NCI-H1930 (cell line): ENCODE measurements around the gene ATP2B1.

Source experiments
- DNase-seq, 2 experiments: peaks; one replicate each; lab custom pipeline; 2025; lab: John Stamatoyannopoulos, UW

ATP2B1 gene

DNA sequence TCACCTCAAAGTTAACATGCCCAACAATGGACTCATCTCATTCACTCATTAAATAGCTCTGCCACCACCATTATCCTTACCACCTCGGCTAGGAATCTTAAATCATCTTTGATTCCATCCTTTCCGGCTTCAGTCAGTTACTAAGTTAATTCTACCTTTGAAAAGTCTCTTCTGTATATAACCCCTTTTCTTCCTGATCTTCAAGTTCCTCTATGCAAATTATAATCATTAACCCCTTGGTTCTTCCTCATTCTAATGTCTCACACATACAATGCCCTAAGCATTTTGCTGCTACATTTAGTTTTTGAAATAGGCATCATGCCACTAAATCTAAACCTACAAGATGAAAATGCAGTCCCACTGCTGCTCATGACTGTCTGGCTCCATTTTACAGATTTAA is 51.6 kb downstream of the ATP2B1 start:
- no peak for DNase-seq

DNA sequence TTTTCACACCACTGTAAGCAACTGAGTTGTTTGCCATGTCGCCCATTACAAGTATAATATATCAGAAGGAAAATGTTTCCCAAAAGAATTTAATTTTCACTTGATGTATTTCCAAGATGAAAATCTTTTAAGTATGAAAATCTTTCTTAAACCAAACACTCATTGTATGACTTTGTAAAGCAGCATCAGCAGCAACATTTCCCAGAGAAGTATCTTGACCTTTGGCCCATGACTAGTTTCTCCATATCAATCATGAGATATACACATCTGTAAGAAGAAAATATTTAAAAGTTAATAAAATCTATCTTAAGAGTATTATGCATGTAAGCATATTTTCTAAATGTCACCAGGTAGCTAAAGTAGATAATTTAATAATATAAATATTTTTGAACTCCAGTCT is 52.8 kb downstream of the ATP2B1 start:
- no peak for DNase-seq

DNA sequence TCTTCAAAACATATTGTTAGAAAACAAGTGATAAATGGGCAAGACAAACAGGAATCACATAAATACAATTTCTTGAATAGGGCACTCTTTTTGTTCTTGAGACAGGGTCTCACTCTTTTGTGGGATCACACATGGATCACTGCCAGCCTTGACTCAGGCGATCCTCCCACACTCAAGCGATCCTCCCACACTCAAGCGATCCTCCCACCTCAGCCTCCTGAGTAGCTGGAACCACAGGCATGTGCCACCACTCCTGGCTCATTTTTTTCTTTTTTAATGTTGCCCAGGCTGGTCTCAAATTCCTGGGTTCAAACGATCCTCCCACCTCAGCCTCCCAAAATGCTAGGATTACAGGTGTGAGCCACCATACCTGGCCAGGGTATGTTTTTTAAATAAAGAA is 57.4 kb downstream of the ATP2B1 start:
- no peak for DNase-seq

DNA sequence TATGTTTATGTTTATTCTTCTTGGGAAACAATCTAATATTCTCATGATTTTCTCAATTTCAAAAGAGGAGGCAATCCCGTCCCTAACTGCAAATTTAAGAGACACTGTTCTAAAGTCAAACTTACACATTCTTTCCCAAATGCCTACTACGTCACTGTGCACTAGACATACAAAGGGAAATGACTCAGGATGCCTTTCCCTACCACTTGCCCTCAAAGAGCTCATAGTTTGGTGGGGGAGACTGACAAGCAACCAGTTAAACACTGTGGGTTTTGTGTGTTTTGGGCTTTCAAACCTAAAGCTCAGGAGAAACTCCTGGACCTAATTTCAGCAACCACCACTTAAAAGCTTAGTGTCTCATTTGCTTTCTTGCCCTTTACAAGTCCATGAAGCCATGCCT is 58.4 kb downstream of the ATP2B1 start:
- DNase-seq = no peak

DNA sequence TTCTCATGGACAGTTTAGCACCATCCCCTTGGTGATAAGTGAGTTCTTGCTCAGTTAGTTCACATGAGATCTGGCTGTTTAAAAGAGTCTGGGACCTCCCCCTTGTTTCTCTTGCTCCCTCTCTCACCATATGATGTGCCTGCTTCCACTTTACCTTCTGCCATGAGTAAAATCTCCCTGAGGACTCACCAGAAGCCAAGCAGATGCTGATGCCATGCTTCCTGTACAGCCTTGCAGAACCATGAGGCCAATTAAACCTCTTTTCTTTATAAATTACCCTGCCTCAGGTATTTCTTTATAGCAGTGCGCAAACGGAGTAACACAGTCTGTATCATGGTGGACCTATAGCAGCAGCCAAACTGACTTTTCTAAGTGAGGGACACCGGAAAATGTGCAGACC is 58.8 kb downstream of the ATP2B1 start:
- DNase-seq = no peak

DNA sequence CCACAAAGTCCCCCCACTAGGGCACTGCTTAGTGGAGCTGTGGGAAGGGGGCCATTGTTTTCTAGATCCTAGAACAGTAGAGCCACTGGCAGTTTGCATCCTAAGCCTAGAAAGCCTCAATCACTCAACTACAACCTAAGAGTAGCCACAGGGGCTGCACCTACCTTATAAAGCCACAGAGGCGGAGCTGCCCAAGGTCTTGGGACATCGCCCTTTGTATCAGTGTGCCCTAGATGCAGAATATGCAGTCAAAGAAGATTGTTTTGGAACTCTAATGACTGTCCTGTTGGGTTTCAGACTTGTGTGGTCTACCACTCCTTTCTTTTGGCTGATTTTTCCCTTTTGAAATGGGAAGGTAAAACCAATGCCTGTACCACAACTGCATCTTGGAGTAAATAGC is 59.5 kb downstream of the ATP2B1 start:
- no peak for DNase-seq

DNA sequence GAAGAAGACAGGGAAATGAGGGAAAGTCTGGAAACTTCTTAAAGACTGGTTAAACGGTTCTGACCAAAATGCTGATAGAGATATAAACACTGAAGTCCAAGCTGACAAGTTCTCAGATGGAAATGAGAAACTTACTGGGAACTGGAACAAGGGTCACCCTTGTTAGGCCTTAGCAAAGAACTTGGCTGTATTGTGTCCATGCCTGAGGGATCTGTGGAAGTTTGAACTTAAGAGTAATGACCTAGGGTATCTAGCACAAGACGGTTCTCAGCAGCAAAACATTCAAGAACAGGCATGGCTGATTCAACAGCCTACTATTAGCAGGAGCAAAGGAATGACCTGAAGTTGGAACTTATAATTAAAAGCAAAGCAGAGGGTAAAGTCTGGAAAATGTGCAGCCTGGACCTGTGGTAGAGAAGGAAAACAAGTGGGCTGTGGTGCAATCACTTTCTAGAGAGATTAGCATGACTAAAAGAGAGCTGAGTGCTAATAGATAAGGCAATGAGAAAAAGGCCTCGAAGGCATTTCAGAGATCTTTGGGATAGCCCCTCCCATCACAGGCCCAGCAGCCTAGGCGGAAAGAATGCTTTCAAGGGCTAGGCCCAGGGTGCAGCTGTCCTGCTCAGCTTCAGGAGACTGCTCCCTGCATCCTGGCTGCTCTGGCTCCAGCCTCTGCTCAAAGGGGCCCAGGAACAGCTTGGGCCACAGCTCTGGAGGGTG is 60.3 kb downstream of the ATP2B1 start:
- DNase-seq = no peak

DNA sequence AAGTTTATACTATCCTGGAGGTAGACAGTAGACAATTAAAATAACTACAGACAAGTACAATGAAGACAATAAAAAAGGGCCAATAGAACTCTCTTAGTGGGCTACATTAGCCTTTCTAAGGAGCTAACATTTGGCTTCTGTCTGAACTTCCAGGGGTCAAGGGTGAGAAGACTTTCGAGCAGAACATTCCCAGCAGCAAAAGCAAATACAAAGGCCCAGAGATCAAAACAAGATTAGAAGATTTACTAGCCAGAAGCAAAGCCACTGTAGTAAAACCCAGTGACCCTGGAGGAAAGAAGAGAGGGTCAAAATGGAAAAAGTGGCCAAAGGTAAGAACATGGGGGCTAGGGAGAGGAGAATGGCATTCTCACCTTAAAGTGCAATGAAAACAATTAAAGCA is 63.2 kb downstream of the ATP2B1 start:
- no peak for DNase-seq

DNA sequence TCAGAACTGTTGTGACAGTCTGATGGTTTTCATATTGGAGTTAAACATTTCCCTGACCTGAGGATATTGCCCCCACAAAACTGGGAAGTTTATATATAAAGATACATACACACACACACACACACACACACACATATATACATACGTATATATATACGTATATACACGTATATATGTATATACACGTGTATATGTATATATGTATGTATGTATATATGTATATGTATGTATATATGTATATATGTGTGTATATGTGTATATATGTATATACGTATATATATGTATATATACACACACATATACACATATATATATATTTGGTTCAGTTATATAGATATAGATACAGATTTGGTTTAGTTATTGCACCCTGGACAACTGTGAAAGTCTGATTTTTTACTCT is 65.7 kb downstream of the ATP2B1 start:
- no peak for DNase-seq

DNA sequence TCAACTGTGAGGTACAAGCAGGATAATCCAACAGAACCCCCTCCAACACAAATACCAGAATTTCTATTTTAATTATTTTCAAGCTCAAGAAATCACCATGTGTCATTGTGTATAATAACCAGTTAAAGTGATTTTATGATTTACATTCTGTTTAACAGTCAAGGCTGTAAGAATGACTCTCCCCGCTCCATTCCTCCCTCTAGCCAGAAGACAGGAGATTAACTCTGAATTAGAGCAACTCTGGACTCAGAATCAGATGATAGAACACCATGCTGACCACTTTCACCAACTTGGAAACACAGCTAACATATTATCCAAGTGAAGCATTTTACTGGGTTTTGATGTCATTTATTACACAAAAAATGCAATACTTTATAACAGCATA is 71.9 kb downstream of the ATP2B1 start:
- no peak for DNase-seq

DNA sequence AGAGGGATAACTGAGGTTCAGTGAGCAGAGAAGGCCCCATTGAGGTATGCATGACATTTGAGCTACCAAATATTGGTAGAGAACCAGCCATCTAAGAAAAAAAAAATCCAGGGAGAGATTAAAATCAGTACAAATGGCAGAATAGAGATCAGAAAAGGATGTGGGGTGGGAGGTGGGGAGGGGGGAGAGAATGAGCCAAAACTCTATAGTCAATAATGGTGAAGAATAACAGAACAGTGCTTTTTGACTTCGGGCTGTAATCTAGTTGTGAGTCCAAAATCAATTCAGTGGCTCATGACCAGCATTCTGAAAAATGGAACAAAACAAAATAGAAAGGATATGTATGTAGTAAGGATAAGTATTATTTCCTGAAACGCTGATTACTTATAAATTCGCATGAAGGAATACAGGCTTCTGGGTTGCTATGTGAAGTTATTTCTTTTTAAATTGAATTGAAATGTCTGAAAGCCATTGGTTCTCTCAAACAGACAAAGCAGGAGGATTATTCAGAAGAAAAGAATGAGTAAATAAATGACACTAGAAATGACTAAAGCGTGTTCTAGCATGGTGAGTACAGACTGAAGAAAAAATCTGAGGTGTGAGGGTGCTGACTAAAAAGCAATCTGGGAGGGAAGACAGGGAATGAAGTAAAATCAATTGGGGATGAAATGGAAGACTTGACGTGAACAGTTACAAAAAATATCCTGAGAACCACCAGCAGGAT is 72.4 kb downstream of the ATP2B1 start:
- DNase-seq = no peak

DNA sequence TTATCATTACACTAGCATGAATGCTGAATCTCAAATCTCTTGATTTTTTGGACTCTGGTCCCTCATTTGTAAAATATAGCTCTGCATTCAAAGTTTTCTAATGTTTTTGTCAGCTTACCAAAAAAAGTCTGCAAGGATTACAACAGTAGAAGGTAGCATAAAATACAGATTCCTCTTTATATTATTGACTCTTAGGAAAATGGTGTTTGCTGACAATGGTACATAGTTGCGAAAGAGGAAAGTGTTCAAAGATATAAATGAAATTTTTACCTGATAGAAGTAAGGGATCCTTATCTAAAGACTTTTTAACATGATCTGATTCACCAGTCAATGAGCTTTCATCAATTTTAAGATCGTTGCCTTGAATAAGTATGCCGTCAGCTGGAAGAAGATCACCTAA is 74.1 kb downstream of the ATP2B1 start:
- no peak for DNase-seq

DNA sequence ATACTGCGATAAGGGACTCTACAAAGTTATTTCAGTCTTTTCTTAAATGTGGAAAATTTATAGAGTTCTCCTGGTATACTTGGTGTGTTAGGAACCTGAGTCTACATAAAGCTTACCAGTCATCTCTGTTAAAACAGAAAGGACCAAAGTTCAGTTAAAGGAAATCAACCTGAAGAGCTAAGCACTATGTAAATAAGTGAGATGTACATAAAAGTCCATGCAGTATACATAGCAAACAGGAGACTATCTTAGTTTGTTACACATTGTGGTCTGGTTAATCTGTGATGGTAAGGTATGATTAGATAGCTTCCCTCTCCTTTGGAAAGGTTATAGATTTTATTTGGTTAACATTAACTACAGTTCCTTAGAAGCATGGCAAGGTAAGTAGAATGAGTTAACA is 75.9 kb downstream of the ATP2B1 start:
- DNase-seq = no peak

DNA sequence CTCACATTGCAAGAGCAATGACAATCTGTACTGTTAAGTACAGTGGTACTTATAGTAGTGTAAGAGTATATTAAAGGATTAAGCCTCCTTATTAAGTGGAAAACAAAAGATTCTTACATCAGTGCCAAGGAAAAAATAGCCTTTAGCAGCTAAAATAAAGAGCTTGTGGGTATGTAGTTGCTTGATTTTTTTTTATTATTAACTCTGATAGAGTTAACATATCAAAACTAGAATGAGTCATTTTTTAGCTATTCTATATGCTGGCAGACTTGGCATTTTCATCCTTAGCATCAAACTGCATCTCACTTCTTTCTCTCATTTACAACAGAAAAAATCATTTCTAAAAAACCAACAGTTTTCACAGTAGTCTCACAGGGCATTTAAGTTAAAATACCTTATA is 86.5 kb downstream of the ATP2B1 start:
- DNase-seq = no peak

DNA sequence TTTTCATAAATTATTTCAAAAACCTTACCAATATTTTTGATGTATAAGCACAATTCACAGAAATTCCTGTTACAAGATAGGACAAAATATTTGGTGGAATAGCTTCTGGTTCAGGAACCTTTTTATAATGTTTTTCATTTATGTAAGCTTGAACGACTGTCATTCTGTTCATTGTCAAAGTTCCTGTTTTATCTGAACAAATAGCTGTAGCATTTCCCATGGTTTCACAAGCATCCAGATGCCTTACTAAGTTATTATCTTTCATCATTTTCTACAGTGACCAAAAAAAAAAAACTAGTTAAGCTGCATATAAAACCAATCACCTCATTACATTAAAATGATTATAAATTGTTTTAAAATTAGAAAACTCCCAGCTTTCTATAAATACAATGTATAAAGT is 87.1 kb downstream of the ATP2B1 start:
- DNase-seq = no peak

DNA sequence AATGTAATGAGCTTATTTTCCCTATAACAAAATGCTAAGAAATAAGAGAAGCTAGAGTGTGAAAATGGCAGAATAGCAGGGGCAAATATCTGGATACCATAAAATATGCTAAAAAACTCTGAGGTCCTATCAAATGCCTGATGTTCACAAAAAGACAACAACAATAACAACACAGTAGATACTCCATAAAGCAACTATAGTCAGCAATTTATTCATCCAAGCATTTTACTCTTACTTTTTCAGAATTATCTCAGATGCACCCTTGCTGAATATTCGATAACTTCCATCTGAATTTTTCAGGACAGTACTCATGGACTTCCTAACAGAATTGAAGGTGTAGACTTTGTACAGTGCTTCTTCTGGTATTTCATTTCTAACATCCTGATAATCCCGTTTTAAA is 88.9 kb downstream of the ATP2B1 start:
- DNase-seq = no peak

DNA sequence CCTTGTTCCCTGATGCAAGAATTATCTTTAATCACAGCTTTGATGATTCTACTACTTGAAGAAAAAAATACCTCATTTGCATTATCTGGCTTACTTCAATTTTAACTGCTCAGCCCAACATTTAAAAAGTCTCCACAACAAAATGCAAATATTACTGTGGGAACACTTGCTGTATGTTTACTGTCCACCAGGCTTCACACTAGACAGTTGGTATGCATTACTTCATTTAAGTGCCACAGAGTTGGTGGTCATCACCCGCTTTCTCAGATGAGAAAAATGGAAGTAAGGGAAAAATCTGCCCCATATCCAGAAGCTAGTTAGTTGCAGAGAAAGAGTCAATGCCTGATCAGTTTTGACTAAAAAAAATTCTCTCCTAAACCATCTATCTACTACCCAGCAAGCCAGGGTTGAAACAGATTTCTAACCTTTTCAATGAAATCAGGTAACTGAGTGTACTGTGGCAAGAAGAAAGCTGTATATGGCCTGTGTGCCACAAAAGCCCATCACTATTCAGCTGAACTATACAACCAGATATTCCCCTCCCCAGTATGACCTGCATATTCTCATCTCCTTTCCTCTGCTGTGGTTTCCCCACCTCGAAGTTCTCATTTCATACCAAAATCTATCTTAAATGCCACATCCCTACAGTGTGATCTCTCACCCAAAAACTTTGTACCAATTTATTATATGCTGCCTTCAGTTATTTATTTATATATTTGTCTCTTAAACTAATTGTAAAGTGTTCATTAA is 90.3 kb downstream of the ATP2B1 start:
- no peak for DNase-seq

DNA sequence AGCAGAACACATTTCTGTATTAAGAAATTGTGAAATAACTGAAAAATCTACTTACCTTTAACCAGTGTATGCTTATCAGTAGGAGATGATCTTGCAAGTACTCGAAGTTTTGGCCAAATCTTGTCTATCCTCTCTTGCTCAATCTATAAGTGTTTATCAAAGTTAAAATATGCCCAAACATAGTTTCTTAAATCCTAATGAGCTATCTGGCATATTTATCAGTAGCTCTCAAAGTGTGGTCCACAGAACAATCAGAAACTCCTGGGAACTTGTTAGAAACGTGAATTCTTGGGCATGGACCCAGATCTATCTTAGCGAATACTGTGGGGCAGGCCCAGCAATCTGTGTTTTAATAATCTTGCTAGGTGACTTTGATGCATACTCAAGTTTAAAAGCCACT is 98.3 kb downstream of the ATP2B1 start:
- no peak for DNase-seq

DNA sequence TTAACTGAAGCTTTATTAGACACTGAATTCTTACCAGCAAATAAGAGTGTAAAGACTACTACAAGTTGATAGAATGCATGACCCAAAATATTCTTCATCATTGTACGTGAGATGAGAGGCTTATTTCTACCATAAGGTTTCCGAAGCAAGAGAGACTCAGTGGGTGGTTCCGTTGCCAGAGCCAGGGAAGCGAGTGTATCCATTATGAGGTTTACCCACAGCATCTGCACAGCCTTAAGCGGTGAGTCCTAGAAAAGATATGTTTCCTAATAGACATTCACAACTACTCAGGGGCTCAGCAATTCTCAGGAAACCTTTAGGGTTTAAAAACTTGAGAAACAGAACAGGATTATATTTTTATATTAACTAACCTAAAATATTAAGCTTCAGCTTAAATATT is 105.0 kb downstream of the ATP2B1 start:
- no peak for DNase-seq

DNA sequence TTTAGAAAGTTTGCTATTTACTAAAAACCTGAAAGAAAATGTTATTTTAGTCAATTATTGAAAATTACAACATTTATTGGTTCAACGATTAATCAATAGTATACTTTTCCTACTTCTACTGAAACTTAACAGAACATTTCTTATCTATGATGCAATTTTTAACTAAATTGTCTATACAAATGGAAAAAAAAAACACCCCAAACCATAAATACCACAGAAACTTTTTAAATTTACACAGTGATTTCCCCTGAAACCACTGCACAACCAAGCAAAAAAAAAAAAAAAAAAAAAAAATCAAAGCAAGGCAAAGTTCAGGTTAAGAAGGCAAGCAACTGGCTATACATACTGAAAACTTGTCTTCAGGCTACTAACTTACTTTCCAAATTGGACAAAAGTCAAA is 110.9 kb downstream of the ATP2B1 start:
- no peak for DNase-seq

DNA sequence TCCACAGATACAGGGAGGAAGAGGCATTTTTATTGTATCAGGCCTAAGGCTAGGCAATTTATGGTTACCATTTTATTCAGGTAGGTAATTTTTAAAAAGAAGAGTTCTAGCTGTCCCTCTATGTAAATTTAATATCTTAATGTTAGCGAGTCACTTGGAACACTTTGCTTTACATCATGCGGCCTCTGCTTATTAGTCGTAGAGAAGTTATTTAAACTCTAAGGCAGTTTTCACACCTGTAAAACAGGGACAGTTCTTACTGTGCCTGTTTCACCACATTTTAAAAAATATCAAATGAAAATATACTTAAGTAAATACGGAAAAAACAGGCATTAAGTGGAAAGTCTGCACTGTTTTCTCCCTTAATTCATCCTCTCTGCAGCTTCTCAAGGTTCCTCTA is 111.4 kb downstream of the ATP2B1 start:
- DNase-seq = no peak

DNA sequence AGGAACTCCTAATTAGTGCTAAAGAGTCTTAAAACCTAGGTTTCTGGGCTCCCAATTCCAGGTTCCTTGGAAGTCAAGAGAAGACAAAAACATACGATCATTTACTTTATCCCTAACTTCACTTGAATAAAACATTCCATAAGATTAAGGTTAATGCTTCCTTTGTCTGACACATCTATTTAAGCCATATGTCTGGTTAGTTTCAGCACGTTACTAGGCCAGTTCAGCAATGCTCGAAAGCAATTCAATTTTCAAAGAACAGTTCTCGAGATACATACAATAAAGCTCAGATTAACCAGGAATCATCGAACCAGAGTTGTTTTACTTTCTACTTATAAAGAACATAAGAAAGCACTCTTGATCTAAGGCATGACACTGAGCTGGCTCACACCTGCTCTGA is 114.8 kb downstream of the ATP2B1 start:
- no peak for DNase-seq

DNA sequence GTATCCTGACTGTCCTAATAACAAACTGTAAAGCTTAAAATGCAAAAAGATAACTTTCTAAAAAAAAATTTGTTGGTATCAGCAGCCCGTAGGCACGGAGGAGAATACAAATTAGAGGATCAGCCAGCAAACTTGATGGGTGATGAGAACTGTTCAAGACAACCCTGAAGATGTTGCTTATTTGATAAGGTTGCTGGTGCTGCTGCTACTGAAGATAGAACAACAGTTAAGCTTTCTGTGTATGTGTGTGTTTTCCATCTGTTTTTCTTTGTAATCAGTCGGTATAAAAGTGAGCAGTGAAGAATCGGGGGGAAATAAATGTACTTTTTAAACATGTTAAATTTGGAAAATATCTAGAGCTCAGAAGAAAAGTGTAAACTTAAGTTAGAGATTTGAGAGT is 115.4 kb downstream of the ATP2B1 start:
- no peak for DNase-seq
